Stimulated activated CD4-positive, alpha-beta T cell treated with anti-CD3 and anti-CD28 coated beads, Interleukin-4, amount 100 ng/mL, for 4 hours (primary cell): ENCODE data around the gene ENTPD5.

Experiments used
- DNase-seq, 2 experiments: peaks; one replicate each; pipeline ENCODE4 v3.0.0-alpha.2; 2020

The ENTPD5 gene, protein sequence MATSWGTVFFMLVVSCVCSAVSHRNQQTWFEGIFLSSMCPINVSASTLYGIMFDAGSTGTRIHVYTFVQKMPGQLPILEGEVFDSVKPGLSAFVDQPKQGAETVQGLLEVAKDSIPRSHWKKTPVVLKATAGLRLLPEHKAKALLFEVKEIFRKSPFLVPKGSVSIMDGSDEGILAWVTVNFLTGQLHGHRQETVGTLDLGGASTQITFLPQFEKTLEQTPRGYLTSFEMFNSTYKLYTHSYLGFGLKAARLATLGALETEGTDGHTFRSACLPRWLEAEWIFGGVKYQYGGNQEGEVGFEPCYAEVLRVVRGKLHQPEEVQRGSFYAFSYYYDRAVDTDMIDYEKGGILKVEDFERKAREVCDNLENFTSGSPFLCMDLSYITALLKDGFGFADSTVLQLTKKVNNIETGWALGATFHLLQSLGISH

DNA sequence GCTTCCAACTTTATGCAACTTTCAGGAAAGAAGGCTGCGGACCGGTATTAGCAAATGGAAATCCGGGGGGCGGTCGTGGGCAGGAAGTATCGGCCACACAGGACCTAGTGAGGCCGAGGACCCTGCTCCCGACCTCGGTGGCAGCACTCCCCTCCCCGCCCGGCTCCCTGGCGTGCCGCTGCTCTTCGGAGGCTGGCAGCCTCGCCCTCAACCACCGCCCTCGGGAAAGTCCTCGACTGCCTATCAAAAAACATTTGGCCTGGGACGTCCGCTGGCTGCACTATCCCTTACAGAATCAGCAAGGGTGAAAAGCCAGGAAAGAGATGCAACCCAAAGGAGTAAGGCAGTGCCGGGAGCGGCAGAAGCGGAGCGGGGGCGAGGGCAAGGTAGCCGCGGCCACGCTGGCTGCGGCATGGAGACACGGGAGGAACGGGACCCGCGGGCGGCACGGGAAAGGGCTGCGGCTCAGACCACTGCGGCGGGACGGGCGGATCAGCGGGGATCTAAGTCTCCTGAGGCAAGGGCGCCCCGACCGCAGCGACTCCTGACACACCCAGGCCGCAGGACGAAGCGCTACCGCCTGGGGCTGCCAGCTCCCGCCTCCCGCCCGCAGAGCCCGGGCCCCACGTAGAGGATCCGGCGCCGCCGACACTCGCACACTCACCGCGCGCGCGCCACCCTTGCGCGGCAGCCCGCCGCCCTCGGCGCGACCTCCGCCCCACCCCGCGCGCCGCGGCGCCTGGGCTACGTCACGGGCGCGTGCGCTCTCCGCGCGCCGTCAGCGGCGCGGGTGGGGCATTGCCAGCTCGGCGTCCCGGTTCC lies at the start of gene ENTPD5, which contains the start of gene BBOF1:
ENTPD5 (minus strand) TSS at position 703 of the 822 bp plus-strand sequence. CDS start 31,186 bp downstream, outside the sequence.
BBOF1 (plus strand) TSS at position 764 of the 822 bp plus-strand sequence. CDS start 130 bp downstream, outside the sequence.
- DNase-seq: peak; percentile 81 to 82

DNA sequence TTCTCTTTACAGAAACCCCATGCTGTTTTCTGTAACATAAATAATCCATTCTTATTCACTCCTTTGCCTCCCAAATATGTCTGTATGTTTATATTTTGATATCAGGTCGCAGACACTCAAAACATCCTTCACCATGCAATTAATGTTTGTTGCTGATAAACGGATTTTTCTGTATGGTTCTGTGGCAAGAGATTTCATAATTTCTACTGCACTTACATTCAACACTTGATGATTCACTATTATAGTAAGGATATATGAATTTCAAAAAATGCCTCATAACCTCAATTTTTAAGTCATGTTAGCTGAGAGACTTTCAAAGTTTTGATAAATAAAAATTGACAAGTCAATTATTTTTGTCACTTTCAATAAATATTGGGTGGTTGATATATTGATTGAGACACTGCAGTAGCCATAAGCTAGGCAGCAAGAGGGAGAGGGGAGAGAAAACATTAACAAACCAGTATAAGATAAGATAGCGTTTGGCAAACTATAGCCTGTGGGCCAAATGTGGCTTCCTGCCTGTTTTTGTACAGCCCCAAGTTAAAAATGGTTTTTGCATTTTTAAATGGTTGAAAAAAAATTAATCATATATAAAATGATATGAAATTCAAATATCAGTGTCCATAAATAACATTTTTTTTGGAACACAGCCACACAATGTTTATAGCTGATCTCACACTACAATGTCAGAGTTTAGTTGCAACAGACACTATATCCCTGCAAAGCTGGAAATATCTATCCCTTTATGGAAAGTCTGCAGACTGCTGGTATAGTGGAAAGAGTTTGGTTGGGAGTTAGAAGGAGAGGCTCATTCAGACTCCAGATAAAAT lies 46.9 kb upstream of the ENTPD5 start:
- no peak for DNase-seq

GRCh38 chr14:74064883-74065282 lies 45.8 kb upstream of the ENTPD5 start:
- no peak for DNase-seq

DNA sequence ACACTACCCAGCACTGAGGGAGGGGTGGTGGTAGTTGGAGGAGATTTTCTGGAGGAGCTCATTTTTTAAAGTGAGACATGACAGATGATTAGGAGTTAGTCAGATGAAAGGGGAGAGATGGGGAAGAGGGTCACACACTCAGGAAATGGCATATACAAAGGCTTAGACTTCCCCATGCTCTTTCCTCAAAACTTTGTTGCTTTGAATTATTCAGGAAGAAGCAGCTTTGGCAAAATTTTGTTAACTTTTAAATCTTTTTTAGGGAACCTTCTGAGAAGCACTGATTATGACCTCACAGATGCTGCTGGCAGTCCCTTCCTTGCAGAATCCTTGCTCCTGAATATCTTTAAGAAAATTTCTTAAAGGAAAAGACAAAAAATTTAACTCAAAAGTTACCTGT lies 45.3 kb upstream of the ENTPD5 start:
- no peak for DNase-seq

DNA sequence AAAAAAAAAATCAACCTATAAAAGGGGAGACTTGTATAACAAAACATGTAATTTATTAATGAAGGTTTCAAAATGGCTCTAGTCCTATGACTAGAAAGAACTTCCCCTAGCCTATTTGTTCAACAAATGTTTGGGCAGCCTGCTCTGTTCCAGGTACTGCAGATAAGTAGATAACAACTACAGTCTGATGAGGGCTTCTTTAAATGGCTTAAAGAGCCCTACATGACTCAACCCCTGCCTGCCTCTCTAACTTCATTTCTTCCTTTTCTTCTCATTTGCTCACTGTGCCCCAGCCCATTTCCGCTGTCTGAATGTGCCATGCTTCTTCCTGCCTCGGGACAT lies 43.7 kb upstream of the ENTPD5 start:
- no peak for DNase-seq

DNA sequence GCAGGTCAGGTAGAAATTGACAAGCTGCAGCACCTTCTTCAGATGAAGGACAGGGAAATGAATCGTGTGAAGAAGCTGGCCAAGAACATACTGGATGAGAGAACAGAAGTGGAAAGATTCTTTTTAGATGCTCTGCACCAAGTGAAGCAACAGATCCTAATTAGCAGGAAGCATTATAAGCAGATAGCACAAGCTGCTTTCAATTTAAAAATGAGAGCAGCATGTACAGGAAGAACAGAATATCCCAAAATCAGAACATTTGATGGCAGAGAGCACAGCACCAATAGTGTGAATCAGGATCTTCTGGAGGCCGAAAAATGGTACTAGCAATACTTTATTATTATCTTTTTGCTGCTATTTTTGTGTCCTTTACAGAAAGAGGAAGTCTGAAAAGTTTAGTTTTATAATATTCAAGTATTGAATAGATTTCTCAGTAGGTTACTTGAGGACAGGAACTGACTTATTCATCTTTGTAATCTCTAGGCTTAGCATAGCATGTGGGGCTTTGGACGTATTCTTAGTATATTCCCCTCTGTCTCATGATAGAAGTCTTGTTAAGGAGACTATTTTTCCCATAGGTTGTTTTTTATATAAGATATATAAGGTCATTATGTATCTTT lies 30.9 kb upstream of the ENTPD5 start:
- DNase-seq: no peak

GRCh38 chr14:74048281-74048680 lies 29.2 kb upstream of the ENTPD5 start:
- DNase-seq: no peak

GRCh38 chr14:74045522-74045921 lies 26.4 kb upstream of the ENTPD5 start:
- no peak for DNase-seq

DNA sequence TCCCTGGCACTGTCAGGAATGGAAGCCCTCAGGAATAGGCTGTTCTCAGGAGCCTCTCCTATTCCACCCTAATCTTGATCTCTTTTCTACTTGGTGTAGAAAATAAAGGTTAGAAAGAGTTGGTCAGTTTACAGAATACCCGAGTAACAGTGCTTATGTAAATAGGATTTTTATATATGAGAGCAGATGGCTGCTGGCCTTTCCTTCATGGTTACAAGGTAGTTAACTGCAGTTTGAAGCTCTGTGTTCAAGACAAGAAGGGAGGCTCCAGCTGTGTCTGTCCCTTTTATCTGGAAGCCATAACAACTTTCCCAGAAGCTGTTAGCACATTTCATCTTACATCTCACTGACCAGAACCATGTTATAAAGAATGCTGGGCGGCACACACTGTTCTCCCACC lies 23.2 kb upstream of the ENTPD5 start:
- DNase-seq: no peak

DNA sequence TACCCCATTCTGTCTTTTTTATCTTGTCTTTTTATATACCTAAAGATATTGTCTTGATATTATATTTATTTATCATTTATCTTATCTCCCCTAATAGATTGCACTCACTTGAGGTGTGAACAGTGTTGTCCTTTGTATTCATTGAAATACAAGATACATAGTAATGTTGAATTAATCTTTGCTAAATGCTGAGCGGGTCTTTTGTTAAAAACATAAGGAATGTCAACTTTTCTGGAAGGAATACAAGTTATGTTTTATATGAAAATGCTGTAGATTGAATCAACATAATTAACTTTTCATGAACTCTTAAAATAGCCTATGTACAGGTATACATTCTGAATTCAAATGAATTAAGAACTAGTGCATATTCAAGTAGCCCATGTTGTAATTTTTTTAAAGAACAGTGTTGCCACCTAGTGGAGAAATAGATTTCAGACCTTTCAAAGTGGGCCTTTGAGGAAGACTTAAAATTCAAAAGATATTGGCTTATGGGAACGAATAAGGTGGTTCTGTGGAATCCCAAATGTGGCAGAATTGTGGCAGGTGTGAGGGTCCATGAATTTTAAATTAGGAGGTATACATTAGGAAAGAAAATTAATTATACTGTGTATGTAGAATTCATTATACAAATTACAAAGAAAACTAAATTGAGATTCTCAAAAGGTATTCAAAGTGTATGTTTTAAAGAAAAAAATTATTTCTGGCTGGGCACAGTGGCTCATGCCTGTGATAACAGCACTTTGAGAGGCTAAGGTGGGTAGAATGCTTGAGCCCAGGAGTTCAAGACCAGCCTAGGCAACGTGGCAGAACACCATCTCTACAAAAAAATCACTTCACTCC lies 19.2 kb upstream of the ENTPD5 start:
- no peak for DNase-seq

DNA sequence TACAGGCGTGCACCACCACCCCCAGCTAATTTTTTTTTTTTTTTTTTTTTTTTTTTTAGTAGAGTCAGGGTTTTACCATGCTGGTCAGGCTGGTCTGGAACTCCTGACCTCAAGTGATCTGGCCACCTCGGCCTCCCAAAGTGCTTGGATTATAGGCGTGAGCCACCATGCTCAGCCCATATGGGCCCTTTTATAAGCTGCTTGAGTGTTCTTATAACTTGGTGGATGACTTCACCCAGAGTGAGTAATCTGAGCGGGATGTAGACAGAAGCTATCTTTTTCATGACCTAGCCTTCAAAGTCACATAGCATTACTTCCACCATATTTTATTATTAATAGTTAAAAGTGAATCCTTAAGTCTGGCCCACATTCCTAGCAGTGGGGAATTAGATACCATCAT lies 16.5 kb upstream of the ENTPD5 start:
- DNase-seq: no peak

- no peak for DNase-seq
Measured at GRCh38 chr14:74034572-74034971, 15.5 kb upstream of the ENTPD5 start.

- DNase-seq: no peak
Measured at GRCh38 chr14:74029136-74029535, 10.0 kb upstream of the ENTPD5 start.

DNA sequence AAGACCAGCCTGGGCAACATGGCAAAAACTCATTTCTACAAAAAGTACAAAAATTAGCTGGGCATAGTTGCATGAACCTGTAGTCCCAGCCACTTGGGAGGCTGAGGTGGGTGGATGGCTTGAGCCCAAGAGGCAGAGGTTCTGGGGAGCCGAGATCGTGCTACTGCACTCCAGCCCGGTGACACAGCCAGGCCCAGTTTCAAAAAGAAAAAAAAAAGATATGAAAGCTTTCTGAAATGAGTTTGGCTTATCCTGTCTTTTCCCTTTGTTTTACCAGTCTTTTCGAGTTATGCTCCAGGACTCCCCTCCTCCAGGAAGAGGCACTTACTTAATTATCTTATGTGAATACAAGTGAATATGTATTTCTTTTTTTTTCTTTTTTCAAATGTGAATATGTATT lies 3.3 kb upstream of the ENTPD5 start:
- no peak for DNase-seq

GRCh38 chr14:74019408-74020137 lies 485 bp upstream of the ENTPD5 start:
- DNase-seq: no peak

DNA sequence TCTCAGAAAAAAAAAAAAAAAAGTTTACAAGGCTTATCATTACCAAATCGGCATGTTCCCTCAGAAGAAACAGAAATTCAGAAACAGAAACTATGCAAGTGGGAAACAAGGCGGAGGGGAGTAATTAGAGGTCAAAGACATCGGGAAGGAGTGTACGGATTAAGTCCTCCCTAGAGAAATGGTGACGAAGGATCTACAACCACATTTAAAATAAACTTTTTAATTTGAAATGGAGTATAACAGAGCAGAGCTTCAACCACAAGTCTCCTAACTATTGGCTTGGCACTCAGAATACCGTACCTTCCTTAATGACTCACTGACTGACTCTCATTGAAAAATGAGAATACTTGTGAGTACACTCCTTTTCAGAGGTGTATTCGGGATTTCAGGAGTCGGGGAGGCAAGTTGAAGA lies 908 bp downstream of the ENTPD5 start:
- DNase-seq: no peak

DNA sequence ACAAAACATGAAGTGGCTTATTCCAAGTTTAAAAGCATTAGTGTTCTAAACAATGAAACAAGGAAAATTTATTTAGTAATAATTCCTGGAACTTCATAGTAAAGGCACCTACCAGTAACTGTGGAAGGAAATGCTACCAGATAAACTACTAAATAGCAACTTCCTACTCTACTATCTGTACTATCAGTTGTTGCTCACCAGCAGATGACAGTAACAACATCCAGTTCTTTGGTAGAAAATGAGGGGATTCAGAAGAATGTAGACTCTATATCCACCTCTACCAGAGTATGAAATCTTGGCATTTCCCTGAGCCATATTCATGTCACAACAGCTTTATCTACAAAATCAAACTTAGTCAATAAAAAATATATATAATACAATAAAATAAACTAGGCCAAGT lies 3.1 kb downstream of the ENTPD5 start:
- DNase-seq: no peak

DNA sequence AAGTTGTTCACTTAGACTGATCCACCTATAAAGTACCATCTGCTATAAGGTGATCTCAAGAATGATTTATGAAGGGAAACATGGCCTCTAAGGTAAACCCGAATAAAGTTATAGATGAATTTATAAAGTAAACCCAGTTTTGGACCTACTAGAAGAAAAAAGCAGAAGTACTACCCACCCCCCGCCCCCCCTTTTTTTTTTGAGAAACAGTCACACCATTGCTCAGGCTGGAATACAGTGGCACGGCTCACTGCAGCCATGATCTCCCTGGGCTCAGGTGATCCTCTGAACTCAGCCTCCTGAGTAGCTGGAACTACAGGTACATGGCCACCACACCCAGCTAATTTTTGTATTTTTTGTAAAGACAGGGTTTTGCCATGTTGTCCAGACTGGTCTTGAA lies 3.9 kb downstream of the ENTPD5 start:
- DNase-seq: no peak

DNA sequence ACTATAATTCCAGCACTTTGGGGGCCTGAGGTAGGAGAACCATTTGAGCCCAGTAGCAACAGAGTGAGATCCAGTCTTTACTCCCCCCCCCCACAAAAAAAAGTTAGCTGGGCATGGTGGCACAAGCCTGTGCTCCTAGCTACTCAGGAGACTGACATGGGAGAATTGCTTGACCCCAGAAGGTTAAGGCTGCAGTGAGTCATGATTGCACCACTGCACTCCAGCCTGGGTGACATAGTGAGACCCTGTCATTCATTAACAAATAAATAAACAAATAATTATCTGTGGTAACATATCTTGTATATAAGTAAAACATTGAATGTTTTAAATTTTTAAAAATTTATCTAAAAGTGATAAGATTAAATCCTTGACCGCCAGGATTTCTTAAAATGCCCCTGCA lies 4.8 kb downstream of the ENTPD5 start:
- no peak for DNase-seq

GRCh38 chr14:74008843-74009499 lies 10.1 kb downstream of the ENTPD5 start:
- DNase-seq: no peak
